Skeletal muscle tissue (tissue), 4 donors: ENCODE data around the gene IRF4. TPM values are rescaled to one million over a fixed set of nuclear protein-coding genes. Genes with fewer than 3 reads are reported as not detected.

Source experiments
- H3K27ac ChIP-seq: one replicate; pipeline ENCODE4 v1.7.0; 2013; ENCODE audit warnings: mild to moderate bottlenecking, low read depth, low read length, inconsistent platforms
- H3K27me3 ChIP-seq, 3 donors: one replicate each; pipeline ENCODE4 v1.7.0; 2013; ENCODE audit warnings: low read length in 3 of 3; ENCODE audit not compliant: control insufficient read depth in 3 of 3, insufficient read depth in 3 of 3
- H3K36me3 ChIP-seq, 3 donors: one replicate each; pipeline ENCODE4 v1.7.0; 2013; ENCODE audit warnings: low read length in 3 of 3; ENCODE audit not compliant: control insufficient read depth in 3 of 3, insufficient read depth in 3 of 3
- H3K4me1 ChIP-seq, 3 donors: one replicate each; pipeline ENCODE4 v1.7.0; 2013; ENCODE audit warnings: low read length in 3 of 3, mild to moderate bottlenecking in 3 of 3; ENCODE audit not compliant: control insufficient read depth in 3 of 3, insufficient read depth in 3 of 3
- H3K4me3 ChIP-seq, 3 donors: one replicate each; pipeline ENCODE4 v1.7.0; 2013; ENCODE audit warnings: low read length in 3 of 3
- H3K9ac ChIP-seq, 3 donors: one replicate each; pipeline ENCODE4 v1.7.0; 2013; ENCODE audit warnings: low read length in 3 of 3, mild to moderate bottlenecking in 3 of 3, moderate library complexity in 2 of 3, low read depth in 1 of 3
- H3K9me3 ChIP-seq, 3 donors: one replicate each; pipeline ENCODE4 v1.7.0; 2013; ENCODE audit warnings: low read length in 3 of 3; ENCODE audit not compliant: control insufficient read depth in 3 of 3
- total RNA-seq: library from RNA; depleted of rRNA; stranded (reverse); fragments of >200 nt; gene quantifications from one replicate; pipeline ENCODE4 v1.2.3, GENCODE V29; 2014
- donor health status: Osteomylitis.

Gene IRF4
- total RNA-seq, 1 donor from 2014 or later = 3.1 TPM

- H3K9me3 ChIP-seq = no peaks in the 10 kb centered on the region
- peaks cover 0 to 3% (median 0%) of the 10 kb centered on the region in 3 donors for H3K27me3 ChIP-seq
- no peak overlapping the region for H3K27ac ChIP-seq
- H3K4me1 ChIP-seq = no peaks in the 10 kb centered on the region
- no peak overlapping the region for H3K9ac ChIP-seq
- no peak overlapping the region for H3K4me3 ChIP-seq
- peaks cover 3 to 21% (median 7%) of the 10 kb centered on the region in 3 donors for H3K36me3 ChIP-seq
Observed at GRCh38 chr6:353642-354614, 37.6 kb upstream of the IRF4 start.

GRCh38 chr6:354631-355280 is 36.8 kb upstream of the IRF4 start:
- Histone ChIP-seq H3K27me3 (peaks cover 0 to 3% (median 0%) of the 10 kb centered on the region in 3 donors), H3K4me3 (no peak overlapping the region), H3K27ac (no peak overlapping the region), H3K36me3 (peaks cover 0 to 15% (median 3%) of the 10 kb centered on the region in 3 donors), H3K9ac (no peak overlapping the region), H3K4me1 (no peaks in the 10 kb centered on the region), H3K9me3 (no peaks in the 10 kb centered on the region)

- no peak overlapping the region for H3K4me3 ChIP-seq
- peaks cover 0 to 3% (median 0%) of the 10 kb centered on the region in 3 donors for H3K27me3 ChIP-seq
- no peaks in the 10 kb centered on the region for H3K4me1 ChIP-seq
- H3K36me3 ChIP-seq = peaks cover 0 to 11% (median 3%) of the 10 kb centered on the region in 3 donors
- H3K9me3 ChIP-seq = no peaks in the 10 kb centered on the region
- no peak overlapping the region for H3K9ac ChIP-seq
- H3K27ac ChIP-seq = no peak overlapping the region
Observed at GRCh38 chr6:355373-356208, 36.0 kb upstream of the IRF4 start.

- Histone ChIP-seq H3K27me3 (peaks cover 0 to 3% (median 0%) of the 10 kb centered on the region in 3 donors), H3K4me3 (no peak overlapping the region), H3K27ac (no peak overlapping the region), H3K4me1 (no peaks in the 10 kb centered on the region), H3K36me3 (peaks cover 0 to 6% (median 2%) of the 10 kb centered on the region in 3 donors), H3K9ac (no peak overlapping the region), H3K9me3 (no peaks in the 10 kb centered on the region)
Observed at GRCh38 chr6:356828-357251, 34.7 kb upstream of the IRF4 start.

- Histone ChIP-seq H3K36me3 (peaks cover 0 to 2% (median 0%) of the 10 kb centered on the region in 3 donors), H3K9ac (no peak overlapping the region), H3K27me3 (peaks cover 0 to 3% (median 0%) of the 10 kb centered on the region in 3 donors), H3K4me1 (no peaks in the 10 kb centered on the region), H3K4me3 (no peak overlapping the region), H3K9me3 (no peaks in the 10 kb centered on the region), H3K27ac (no peak overlapping the region)
Observed at GRCh38 chr6:357261-357790, 34.2 kb upstream of the IRF4 start.

- Histone ChIP-seq H3K4me3 (no peak overlapping the region), H3K27ac (no peak overlapping the region), H3K4me1 (no peaks in the 10 kb centered on the region)
Observed at GRCh38 chr6:357791-358341, 33.7 kb upstream of the IRF4 start.

GRCh38 chr6:358432-358831 is 33.1 kb upstream of the IRF4 start:
- H3K27me3 ChIP-seq = peaks cover 0 to 3% (median 0%) of the 10 kb centered on the region in 3 donors
- H3K4me1 ChIP-seq = no peaks in the 10 kb centered on the region
- peaks cover 0 to 2% (median 0%) of the 10 kb centered on the region in 3 donors for H3K36me3 ChIP-seq
- H3K9me3 ChIP-seq = peaks cover 0 to 4% (median 0%) of the 10 kb centered on the region in 3 donors
- no peak overlapping the region for H3K4me3 ChIP-seq
- H3K27ac ChIP-seq = no peak overlapping the region
- no peak overlapping the region for H3K9ac ChIP-seq

More at GRCh38 chr6:357791-358341, 33.7 kb upstream of the IRF4 start:
- Histone ChIP-seq H3K27me3 (peaks cover 0 to 3% (median 0%) of the 10 kb centered on the region in 3 donors), H3K9ac (no peak overlapping the region), H3K9me3 (peaks cover 0 to 4% (median 0%) of the 10 kb centered on the region in 3 donors), H3K36me3 (peaks cover 0 to 2% (median 0%) of the 10 kb centered on the region in 3 donors)

- Histone ChIP-seq H3K27me3 (peaks cover 0 to 3% (median 0%) of the 10 kb centered on the region in 3 donors), H3K36me3 (peaks cover 0 to 2% (median 0%) of the 10 kb centered on the region in 3 donors), H3K9ac (no peak overlapping the region), H3K4me3 (no peak overlapping the region), H3K27ac (no peak overlapping the region), H3K9me3 (peaks cover 0 to 4% (median 0%) of the 10 kb centered on the region in 3 donors), H3K4me1 (no peaks in the 10 kb centered on the region)
Observed at GRCh38 chr6:358847-359246, 32.7 kb upstream of the IRF4 start.
